H9 (cell line): Measurements from ENCODE around the gene ECE2. TPM values are rescaled to one million over a fixed set of nuclear protein-coding genes. Genes with fewer than 3 reads are reported as not detected.

ENCODE experiments used
- DNase-seq: peaks from one replicate; pipeline ENCODE4 v3.0.0-alpha.2; 2017
- H2AFZ ChIP-seq: one replicate; pipeline ENCODE4 v1.6.1; 2013; ENCODE audit warnings: mild to moderate bottlenecking, low read length, control low read depth, moderate library complexity
- H2AK5ac ChIP-seq: 2 replicates; pipeline ENCODE4 v1.6.1; 2013; ENCODE audit warnings: low read length, control low read depth, mixed read lengths; ENCODE audit not compliant: insufficient read length
- H2BK120ac ChIP-seq: one replicate; pipeline ENCODE4 v1.6.1; 2013; ENCODE audit warnings: low read depth, mild to moderate bottlenecking, low read length, control low read depth, inconsistent platforms; ENCODE audit not compliant: poor library complexity, severe bottlenecking
- H2BK12ac ChIP-seq: 2 replicates; pipeline ENCODE4 v1.6.1; 2013; ENCODE audit warnings: low read length, control low read depth, mixed read lengths, low read depth; ENCODE audit not compliant: insufficient read length
- H2BK15ac ChIP-seq: 2 replicates; pipeline ENCODE4 v1.6.1; 2013; ENCODE audit warnings: low read depth, low read length, control low read depth
- H2BK20ac ChIP-seq: one replicate; pipeline ENCODE4 v1.6.1; 2013; ENCODE audit warnings: low read depth, mild to moderate bottlenecking, low read length, control low read depth, inconsistent platforms; ENCODE audit not compliant: poor library complexity, severe bottlenecking
- H2BK5ac ChIP-seq: 2 replicates; pipeline ENCODE4 v1.6.1; 2013; ENCODE audit warnings: low read length, control low read depth, mixed read lengths; ENCODE audit not compliant: insufficient read length
- H3K14ac ChIP-seq: 2 replicates; pipeline ENCODE4 v1.6.1; 2013; ENCODE audit warnings: low read length, control low read depth; ENCODE audit not compliant: insufficient read depth
- H3K18ac ChIP-seq: 2 replicates; pipeline ENCODE4 v1.6.1; 2013; ENCODE audit warnings: low read depth, mild to moderate bottlenecking, mixed read lengths, low read length, control low read depth; ENCODE audit not compliant: insufficient read length
- H3K23ac ChIP-seq: 2 replicates; pipeline ENCODE4 v1.6.1; 2013; ENCODE audit warnings: low read length, control low read depth, mixed read lengths, low read depth; ENCODE audit not compliant: insufficient read length
- H3K23me2 ChIP-seq: 2 replicates; pipeline ENCODE4 v1.6.1; 2013; ENCODE audit warnings: low read depth, mild to moderate bottlenecking, mixed read lengths, low read length, control low read depth; ENCODE audit not compliant: insufficient read length, poor library complexity, severe bottlenecking
- H3K27ac ChIP-seq: 2 replicates; pipeline ENCODE4 v1.5.1; 2013; ENCODE audit warnings: low read length, control low read depth, mixed read lengths, low read depth; ENCODE audit not compliant: insufficient read length
- H3K27me3 ChIP-seq: 2 replicates; pipeline ENCODE4 v1.6.1; 2013; ENCODE audit warnings: low read length, control low read depth, inconsistent platforms; ENCODE audit not compliant: insufficient read depth
- H3K4ac ChIP-seq: 2 replicates; pipeline ENCODE4 v1.6.1; 2013; ENCODE audit warnings: low read depth, mild to moderate bottlenecking, control low read depth, inconsistent platforms, low read length, moderate library complexity
- H3K4me1 ChIP-seq: 2 replicates; pipeline ENCODE4 v1.6.1; 2013; ENCODE audit warnings: low read length, control low read depth, inconsistent platforms; ENCODE audit not compliant: insufficient read depth
- H3K4me2 ChIP-seq: 2 replicates; pipeline ENCODE4 v1.6.1; 2013; ENCODE audit warnings: low read length, control low read depth, mixed read lengths; ENCODE audit not compliant: insufficient read length, insufficient read depth
- H3K56ac ChIP-seq: 2 replicates; pipeline ENCODE4 v1.6.1; 2013; ENCODE audit warnings: low read depth, mild to moderate bottlenecking, mixed read lengths, low read length, control low read depth; ENCODE audit not compliant: insufficient read length
- H3K79me1 ChIP-seq: 2 replicates; pipeline ENCODE4 v1.6.1; 2013; ENCODE audit warnings: low read depth, mild to moderate bottlenecking, moderate library complexity, low read length, control low read depth, inconsistent platforms; ENCODE audit not compliant: insufficient read depth, poor library complexity, severe bottlenecking
- H3K79me2 ChIP-seq: 2 replicates; pipeline ENCODE4 v1.6.1; 2013; ENCODE audit warnings: low read length, control low read depth, inconsistent platforms; ENCODE audit not compliant: insufficient read depth
- H3K9ac ChIP-seq: 2 replicates; pipeline ENCODE4 v1.6.1; 2013; ENCODE audit warnings: low read length, control low read depth, mixed read lengths; ENCODE audit not compliant: insufficient read length; ENCODE audit errors: extremely low read depth
- H3K9me3 ChIP-seq: one replicate; pipeline ENCODE4 v1.6.1; 2013; ENCODE audit warnings: low read depth, low read length, inconsistent platforms; ENCODE audit not compliant: control insufficient read depth
- H3T11ph ChIP-seq: one replicate; pipeline ENCODE4 v1.6.1; 2013; ENCODE audit warnings: mild to moderate bottlenecking, low read length, control low read depth, inconsistent platforms
- H4K20me1 ChIP-seq: one replicate; pipeline ENCODE4 v1.6.1; 2013; ENCODE audit not compliant: control insufficient read depth, insufficient read length, insufficient read depth
- H4K5ac ChIP-seq: 2 replicates; pipeline ENCODE4 v1.6.1; 2013; ENCODE audit warnings: low read depth, mild to moderate bottlenecking, mixed read lengths, low read length, control low read depth; ENCODE audit not compliant: insufficient read length
- H4K8ac ChIP-seq: replicated peaks from 2 replicates; pipeline ENCODE4 v1.6.1; 2013; ENCODE audit warnings: low read length, control low read depth, mixed read lengths, low read depth; ENCODE audit not compliant: insufficient read length
- H4K91ac ChIP-seq: 2 replicates; pipeline ENCODE4 v1.6.1; 2013; ENCODE audit warnings: low read depth, mild to moderate bottlenecking, moderate library complexity, mixed read lengths, low read length, control low read depth; ENCODE audit not compliant: insufficient read length
- H3K27ac Mint-ChIP-seq, 3 experiments: 2 replicates in 2 of 3; 3 replicates in 1 of 3; pipeline ENCODE4 v1.8.0; 2020 to 2021; ENCODE audit warnings: mixed read lengths in 3 of 3, mild to moderate bottlenecking in 1 of 3, moderate library complexity in 1 of 3
- H3K27me3 Mint-ChIP-seq: 2 replicates; pipeline ENCODE4 v1.8.0; 2021; ENCODE audit warnings: low read depth, mild to moderate bottlenecking, moderate library complexity, mixed read lengths
- H3K36me3 Mint-ChIP-seq, 3 experiments: 2 replicates in 2 of 3; 3 replicates in 1 of 3; pipeline ENCODE4 v1.8.0; 2020 to 2021; ENCODE audit warnings: low read depth in 3 of 3, mixed read lengths in 3 of 3; ENCODE audit not compliant: insufficient read depth in 1 of 3
- H3K4me1 Mint-ChIP-seq, 2 experiments: 2 replicates each; pipeline ENCODE4 v1.8.0; 2020; ENCODE audit warnings: mixed read lengths in 2 of 2
- H3K4me3 Mint-ChIP-seq, 2 experiments: 2 replicates in 1 of 2; 3 replicates in 1 of 2; pipeline ENCODE4 v1.8.0; 2020 to 2021; ENCODE audit warnings: mild to moderate bottlenecking in 2 of 2, mixed read lengths in 2 of 2, moderate library complexity in 1 of 2
- H3K9me3 Mint-ChIP-seq, 2 experiments: 2 replicates in 1 of 2; 3 replicates in 1 of 2; pipeline ENCODE4 v1.8.0; 2020; ENCODE audit warnings: mild to moderate bottlenecking in 2 of 2, mixed read lengths in 2 of 2, moderate library complexity in 1 of 2
- WGBS: extraction: QIAGEN DNeasy Blood & Tissue Kit; methylation state at CpG from one replicate; pipeline ENCODE4 v1.1.7; 2013; ENCODE audit warnings: missing lambda C conversion rate, low lambda C conversion rate, mixed read lengths; ENCODE audit not compliant: insufficient read length; ENCODE audit errors: extremely low coverage; 5-methylcytosine and 5-hydroxymethylcytosine counted together
- total RNA-seq: library from RNA; stranded (reverse); gene quantifications from 2 replicates; pipeline ENCODE4 v1.2.1, GENCODE V29; 2021
- TF ChIP-seq, protein P1 (sequence below): fragments of 200-600 bp; sonication (generic); conservative IDR thresholded peaks from 3 replicates; pipeline ENCODE4 v1.8.0; 2021; ENCODE audit warnings: antibody characterized with exemption, mild to moderate bottlenecking

Gene ECE2
- total RNA-seq, 1 experiment from 2014 or later: not detected

DNA sequence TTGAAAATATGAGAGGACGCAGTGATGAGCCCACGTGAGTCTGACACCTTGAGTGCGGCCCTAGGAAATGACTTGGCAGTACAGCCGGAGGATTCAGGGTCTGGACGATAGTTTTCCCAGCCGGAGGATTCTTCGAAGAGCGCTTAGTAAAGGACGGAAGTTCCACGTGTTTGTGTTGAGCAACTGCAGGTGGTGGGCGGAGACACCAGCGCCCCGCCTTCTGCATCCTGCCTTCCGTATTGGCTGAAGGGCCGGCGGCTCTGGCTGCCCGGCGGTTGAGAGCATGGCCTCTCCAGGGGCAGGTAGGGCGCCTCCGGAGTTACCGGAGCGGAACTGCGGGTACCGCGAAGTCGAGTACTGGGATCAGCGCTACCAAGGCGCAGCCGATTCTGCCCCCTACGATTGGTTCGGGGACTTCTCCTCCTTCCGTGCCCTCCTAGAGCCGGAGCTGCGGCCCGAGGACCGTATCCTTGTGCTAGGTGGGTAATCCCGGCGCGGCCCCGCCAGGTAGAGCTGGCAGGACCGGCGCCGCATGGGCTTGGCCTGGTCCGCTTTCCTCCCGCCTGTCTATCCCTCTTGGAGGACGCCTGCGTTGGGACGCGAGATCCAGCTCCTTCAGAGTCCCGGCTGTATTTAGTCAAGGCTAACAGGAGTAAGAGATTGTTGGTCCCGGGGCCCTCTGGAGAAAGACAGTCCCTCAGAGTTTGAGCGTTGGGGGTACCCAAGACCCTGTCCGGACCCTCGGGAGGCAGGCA is 26.2 kb upstream of the ECE2 start, which contains the start of gene EEF1AKMT4:
Gene EEF1AKMT4 (plus strand): TSS at position 261 of the 755 bp plus-strand sequence. CDS start 23 bp downstream, at position 284.
- no peak within 1 kb of the TSS for H2BK12ac ChIP-seq

More for the DNA sequence above, 26.2 kb upstream of the ECE2 start, which contains the start of gene EEF1AKMT4:
- Mint-ChIP-seq H3K27me3 (no peaks in the 10 kb centered on the region), H3K9me3 (no peaks in the 10 kb centered on the region; a peak in 1 of 5 replicates), H3K27ac (peak within 1 kb of the TSS; percentile 98 to 100 (median 100)), H3K36me3 (peaks cover 6 to 16% (median 12%) of the 10 kb centered on the region in 3 experiments; a peak in 6 of 7 replicates), H3K4me3 (peak within 1 kb of the TSS; percentile 82 to 92), H3K4me1 (peaks cover 2 to 6% of the 10 kb centered on the region in 2 experiments; a peak in 2 of 4 replicates)
- Histone ChIP-seq H3K27me3 (no peaks in the 10 kb centered on the region), H3K23ac (no peak within 1 kb of the TSS), H4K91ac (no peak within 1 kb of the TSS), H3K4me2 (peak within 1 kb of the TSS; percentile 91), H3K18ac (peak within 1 kb of the TSS; percentile 37), H2BK120ac (no peak within 1 kb of the TSS), H3K4me1 (no peaks in the 10 kb centered on the region), H3T11ph (no peak within 1 kb of the TSS), H2AK5ac (no peak within 1 kb of the TSS), H3K9me3 (no peaks in the 10 kb centered on the region), H4K8ac (peak within 1 kb of the TSS; percentile 22), H3K4ac (no peak within 1 kb of the TSS), H2AFZ (peak within 1 kb of the TSS; percentile 33), H2BK15ac (no peak within 1 kb of the TSS), H4K20me1 (no peaks in the 10 kb centered on the region), H4K5ac (peak within 1 kb of the TSS; percentile 50), H3K79me1 (no peaks in the 10 kb centered on the region), H3K79me2 (no peaks in the 10 kb centered on the region), H3K14ac (peak within 1 kb of the TSS; percentile 27; the same call in 1 of the 2 replicates), H3K27ac (peak within 1 kb of the TSS; percentile 66), H2BK20ac (no peak within 1 kb of the TSS), H3K23me2 (peaks cover 5% of the 10 kb centered on the region), H3K56ac (no peak within 1 kb of the TSS), H3K9ac (peak within 1 kb of the TSS; percentile 88), H2BK5ac (peak within 1 kb of the TSS; percentile 20)
- TF ChIP-seq, protein P1, sequence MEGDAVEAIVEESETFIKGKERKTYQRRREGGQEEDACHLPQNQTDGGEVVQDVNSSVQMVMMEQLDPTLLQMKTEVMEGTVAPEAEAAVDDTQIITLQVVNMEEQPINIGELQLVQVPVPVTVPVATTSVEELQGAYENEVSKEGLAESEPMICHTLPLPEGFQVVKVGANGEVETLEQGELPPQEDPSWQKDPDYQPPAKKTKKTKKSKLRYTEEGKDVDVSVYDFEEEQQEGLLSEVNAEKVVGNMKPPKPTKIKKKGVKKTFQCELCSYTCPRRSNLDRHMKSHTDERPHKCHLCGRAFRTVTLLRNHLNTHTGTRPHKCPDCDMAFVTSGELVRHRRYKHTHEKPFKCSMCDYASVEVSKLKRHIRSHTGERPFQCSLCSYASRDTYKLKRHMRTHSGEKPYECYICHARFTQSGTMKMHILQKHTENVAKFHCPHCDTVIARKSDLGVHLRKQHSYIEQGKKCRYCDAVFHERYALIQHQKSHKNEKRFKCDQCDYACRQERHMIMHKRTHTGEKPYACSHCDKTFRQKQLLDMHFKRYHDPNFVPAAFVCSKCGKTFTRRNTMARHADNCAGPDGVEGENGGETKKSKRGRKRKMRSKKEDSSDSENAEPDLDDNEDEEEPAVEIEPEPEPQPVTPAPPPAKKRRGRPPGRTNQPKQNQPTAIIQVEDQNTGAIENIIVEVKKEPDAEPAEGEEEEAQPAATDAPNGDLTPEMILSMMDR: peak; percentile 67
- DNase-seq: peak; percentile 100
- no CpG with 5 or more reads among the region's 54 CpGs for WGBS
